ENCODE measurements around the gene DRICH1. TPM values are rescaled to one million over a fixed set of nuclear protein-coding genes. Genes with fewer than 3 reads are reported as not detected.

The DRICH1 gene
- total RNA-seq, 1 experiment from 2014 or later: 0.45 TPM

DNA sequence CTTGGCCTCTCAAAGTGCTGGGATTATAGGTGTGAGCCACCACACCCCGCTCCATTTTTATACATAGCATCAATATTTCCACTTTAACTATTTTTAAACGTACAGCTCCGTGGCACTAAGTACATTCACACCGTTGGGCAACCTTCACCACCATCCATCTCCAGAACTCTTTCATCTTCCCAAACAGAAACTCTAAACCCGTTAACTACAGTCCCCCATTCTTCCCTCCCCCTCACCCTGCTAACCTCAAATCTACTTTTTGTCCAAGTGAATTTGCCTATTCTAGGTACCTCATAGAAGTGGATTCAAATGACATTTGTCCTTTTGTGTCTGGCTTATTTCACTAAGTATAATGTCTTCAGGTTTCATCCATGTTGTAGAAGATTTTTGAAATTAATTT lies 55.4 kb downstream of the DRICH1 start:
- BruUV-seq (replicated peaks): no TSS peak
- Histone ChIP-seq H3K27me3 (replicated peaks; ENCODE audit: insufficient read depth, low read depth, low read length, poor library complexity) (no peaks in the 10 kb centered on the region), H3K27ac (ENCODE audit: low read depth, low read length, poor library complexity, severe bottlenecking) (no peak overlapping the region), H3K4me3 (ENCODE audit: low read depth, low read length, poor library complexity, severe bottlenecking) (no peak overlapping the region), H3K9me3 (ENCODE audit: low read depth, low read length, poor library complexity, severe bottlenecking) (no peaks in the 10 kb centered on the region), H3K4me1 (ENCODE audit: insufficient read depth, low read length, poor library complexity, severe bottlenecking) (no peaks in the 10 kb centered on the region), H3K36me3 (ENCODE audit: insufficient read depth, low read length, poor library complexity, severe bottlenecking) (no peaks in the 10 kb centered on the region)
- TF ChIP-seq EZH2 (IDR thresholded peaks at IDR 0.05; ENCODE audit: borderline replicate concordance, low read depth, low read length, poor library complexity, severe bottlenecking) (no peak), CTCF (conservative IDR thresholded peaks at IDR 0.05; ENCODE audit: low read depth, low read length) (no peak)
- DNase-seq (ENCODE audit: low spot score): no peak
- intact Hi-C loops (cut with micrococcal nuclease; ENCODE audit: unreplicated experiment): no loop called here
- ChIA-PET CTCF (no interaction called here), POLR2A (ENCODE audit: low non-redundant PET) (no interaction called here)

DNA sequence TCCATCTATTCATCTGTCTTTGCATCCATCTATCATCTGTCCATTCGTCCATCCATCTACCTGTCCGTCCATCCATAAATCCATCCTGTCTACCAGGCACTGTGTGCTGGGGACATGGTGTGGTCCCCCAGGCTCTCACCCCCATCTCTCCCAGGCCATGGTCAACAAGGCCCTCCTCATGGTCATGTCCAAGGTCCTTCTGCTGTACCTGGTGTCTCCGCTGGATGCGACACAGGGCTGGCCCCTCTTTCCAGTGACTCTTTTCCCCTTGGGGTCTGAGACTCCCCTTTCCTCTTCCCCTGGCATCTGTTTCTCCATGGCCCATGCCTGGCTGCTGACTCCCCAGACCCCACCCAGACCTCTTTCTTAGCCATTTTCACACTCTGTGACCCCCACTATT lies 56.5 kb downstream of the DRICH1 start:
- intact Hi-C loops (cut with micrococcal nuclease; ENCODE audit: unreplicated experiment): no loop called here
- Histone ChIP-seq H3K36me3 (ENCODE audit: insufficient read depth, low read length, poor library complexity, severe bottlenecking) (no peaks in the 10 kb centered on the region), H3K4me3 (ENCODE audit: low read depth, low read length, poor library complexity, severe bottlenecking) (no peak overlapping the region), H3K4me1 (ENCODE audit: insufficient read depth, low read length, poor library complexity, severe bottlenecking) (no peaks in the 10 kb centered on the region), H3K9me3 (ENCODE audit: low read depth, low read length, poor library complexity, severe bottlenecking) (no peaks in the 10 kb centered on the region), H3K27ac (ENCODE audit: low read depth, low read length, poor library complexity, severe bottlenecking) (no peak overlapping the region), H3K27me3 (replicated peaks; ENCODE audit: insufficient read depth, low read depth, low read length, poor library complexity) (no peaks in the 10 kb centered on the region)
- no peak for DNase-seq (ENCODE audit: low spot score)
- CTCF ChIA-PET: no interaction called here
- no TSS peak for BruUV-seq (replicated peaks)
- no peak for TF ChIP-seq EZH2 (IDR thresholded peaks at IDR 0.05; ENCODE audit: borderline replicate concordance, low read depth, low read length, poor library complexity, severe bottlenecking)
- no peak for TF ChIP-seq CTCF (conservative IDR thresholded peaks at IDR 0.05; ENCODE audit: low read depth, low read length)
- POLR2A ChIA-PET (ENCODE audit: low non-redundant PET): no interaction called here

GRCh38 chr22:23574877-23575276 lies 57.2 kb downstream of the DRICH1 start:
- no TSS peak for BruUV-seq (replicated peaks)
- Histone ChIP-seq H3K36me3 (ENCODE audit: insufficient read depth, low read length, poor library complexity, severe bottlenecking) (no peaks in the 10 kb centered on the region), H3K4me1 (ENCODE audit: insufficient read depth, low read length, poor library complexity, severe bottlenecking) (no peaks in the 10 kb centered on the region), H3K9me3 (ENCODE audit: low read depth, low read length, poor library complexity, severe bottlenecking) (no peaks in the 10 kb centered on the region), H3K27me3 (replicated peaks; ENCODE audit: insufficient read depth, low read depth, low read length, poor library complexity) (no peaks in the 10 kb centered on the region), H3K4me3 (ENCODE audit: low read depth, low read length, poor library complexity, severe bottlenecking) (no peak overlapping the region), H3K27ac (ENCODE audit: low read depth, low read length, poor library complexity, severe bottlenecking) (no peak overlapping the region)
- intact Hi-C loops (cut with micrococcal nuclease; ENCODE audit: unreplicated experiment): no loop called here
- TF ChIP-seq CTCF (conservative IDR thresholded peaks at IDR 0.05; ENCODE audit: low read depth, low read length) (no peak), EZH2 (IDR thresholded peaks at IDR 0.05; ENCODE audit: borderline replicate concordance, low read depth, low read length, poor library complexity, severe bottlenecking) (no peak)
- POLR2A ChIA-PET (ENCODE audit: low non-redundant PET): no interaction called here
- no peak for DNase-seq (ENCODE audit: low spot score)
- CTCF ChIA-PET: no interaction called here

Measured in A673 (cell line).